ENCODE data around the gene TNS3. TPM values are rescaled to one million over a fixed set of nuclear protein-coding genes. Genes with fewer than 3 reads are reported as not detected.
A peak's percentile ranks its signal among the peaks of the same experiment; 100 is the strongest.

The TNS3 gene
- polyA plus RNA-seq, 1 of the 3 experiments (the other 2 are of a cell fraction), result 72.3 TPM

DNA sequence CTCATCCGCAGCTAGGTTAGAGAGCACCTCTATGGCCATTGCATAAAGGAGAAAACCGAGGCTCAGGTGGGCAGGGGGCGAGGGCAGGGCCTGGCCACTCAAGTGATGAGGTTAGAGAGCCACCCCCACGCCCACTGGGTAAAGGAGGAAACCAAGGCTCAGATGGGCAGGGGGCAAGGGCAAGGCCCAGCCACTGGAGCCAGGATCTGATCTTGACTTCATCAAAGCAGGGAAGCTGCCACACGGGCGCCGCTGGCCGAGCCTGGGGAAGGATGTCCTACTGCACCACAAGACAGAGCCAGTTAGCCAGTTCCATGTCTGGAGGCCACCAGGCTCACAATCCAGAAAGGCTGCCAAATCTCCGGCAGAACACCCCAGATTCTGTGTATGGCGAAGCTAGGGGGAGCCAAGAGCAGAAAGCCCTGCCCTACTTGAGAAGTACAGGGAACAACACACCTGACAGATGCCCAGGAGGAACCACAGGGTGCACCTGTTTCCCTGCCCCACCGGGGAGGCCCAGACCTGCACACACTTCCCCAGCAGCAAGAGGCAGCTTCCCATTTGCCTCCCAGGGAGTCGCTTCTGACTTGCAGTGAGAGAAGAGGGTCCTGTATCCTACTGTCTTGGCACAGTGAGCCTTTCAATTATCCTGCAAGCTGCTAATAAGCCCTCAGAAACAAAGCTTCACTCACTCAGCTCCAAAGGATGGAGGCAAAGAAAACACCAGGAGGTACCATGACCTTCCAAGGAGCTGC is 101.9 kb downstream of the TNS3 start:
- H3K27ac ChIP-seq (ENCODE audit: low read depth in 2 of 2, low read length in 1 of 2), result no peak overlapping the region
- POLR2A ChIA-PET, result no interaction called here
- 96% methylated on average over 12 of the region's 12 CpGs for WGBS (ENCODE audit: low lambda C conversion rate)
- H3K4me3 ChIP-seq (ENCODE audit: low read depth in 2 of 2, low read length in 1 of 2), result no peak overlapping the region
- 0 out of 2 replicates have a peak overlapping the region, but pooled peaks have one; percentile 22 for H3K4me2 ChIP-seq
- no peak for DNase-seq
- H3K27me3 ChIP-seq (ENCODE audit: insufficient read depth), result no peaks in the 10 kb centered on the region
- H3K4me1 ChIP-seq (ENCODE audit: control insufficient read depth in 1 of 2, insufficient read depth in 2 of 2, low read depth in 1 of 2, low read length in 1 of 2), result peaks cover 41 to 48% of the 10 kb centered on the region in 2 experiments
- no peaks in the 10 kb centered on the region for H4K20me1 ChIP-seq (ENCODE audit: insufficient read depth)
- H2AFZ ChIP-seq (ENCODE audit: low read depth), result no peak overlapping the region
- CTCF ChIA-PET, result interaction anchor here (0.8 to 7.1 kb wide), 10 partner anchors 9 to 465 kb away, joined by 3 to 49 read pairs (median 4); no protein-coding TSS in a partner anchor
- H3K36me3 ChIP-seq (replicated peaks in 1 of 2; ENCODE audit: control insufficient read depth in 1 of 2, insufficient read depth in 2 of 2, low read length in 1 of 2), result peaks cover 4 to 9% of the 10 kb centered on the region in 2 experiments
- no peaks in the 10 kb centered on the region for H3K9me2 ChIP-seq
- no peak overlapping the region for H3K9ac ChIP-seq
- H3K9me3 ChIP-seq, result no peaks in the 10 kb centered on the region
- peaks cover 16% of the 10 kb centered on the region for H3F3A ChIP-seq (replicated peaks; ENCODE audit: insufficient read depth)
- TF ChIP-seq ELF1 (IDR thresholded peaks at IDR 0.05) (no peak), RXRA (IDR thresholded peaks at IDR 0.05; ENCODE audit: borderline replicate concordance, low read depth) (no peak), RCOR1 (IDR thresholded peaks at IDR 0.05; ENCODE audit: low read length) (no peak), YY1 (IDR thresholded peaks at IDR 0.05; ENCODE audit: low read depth) (no peak), JUND (IDR thresholded peaks at IDR 0.05) (no peak), SIN3A (IDR thresholded peaks at IDR 0.05; ENCODE audit: borderline replicate concordance, low read depth, low read length) (no peak), CHD2 (IDR thresholded peaks at IDR 0.05; ENCODE audit: low read length, partially characterized antibody) (no peak)
- peaks cover 63% of the 10 kb centered on the region; the same call in 1 of the 2 replicates for H3K79me2 ChIP-seq (ENCODE audit: insufficient read depth)

- POLR2A ChIA-PET, result no interaction called here
- no peak overlapping the region for H3K9ac ChIP-seq
These were observed 102.8 kb downstream of the TNS3 start for GRCh38 chr7:47478926-47479711.

More at GRCh38 chr7:47478926-47479711, 102.8 kb downstream of the TNS3 start:
- DNase-seq, result no peak
- Histone ChIP-seq H3K79me2 (ENCODE audit: insufficient read depth) (peaks cover 55% of the 10 kb centered on the region; the same call in 1 of the 2 replicates), H3K27me3 (ENCODE audit: insufficient read depth) (no peaks in the 10 kb centered on the region), H3K9me2 (no peaks in the 10 kb centered on the region), H3K9me3 (no peaks in the 10 kb centered on the region), H3F3A (replicated peaks; ENCODE audit: insufficient read depth) (peaks cover 20% of the 10 kb centered on the region), H3K27ac (ENCODE audit: low read depth in 2 of 2, low read length in 1 of 2) (no peak overlapping the region), H3K36me3 (replicated peaks in 1 of 2; ENCODE audit: control insufficient read depth in 1 of 2, insufficient read depth in 2 of 2, low read length in 1 of 2) (peaks cover 4 to 9% of the 10 kb centered on the region in 2 experiments), H3K4me3 (ENCODE audit: low read depth in 2 of 2, low read length in 1 of 2) (no peak overlapping the region), H2AFZ (ENCODE audit: low read depth) (no peak overlapping the region), H3K4me1 (ENCODE audit: control insufficient read depth in 1 of 2, insufficient read depth in 2 of 2, low read depth in 1 of 2, low read length in 1 of 2) (peaks cover 41 to 45% of the 10 kb centered on the region in 2 experiments), H4K20me1 (ENCODE audit: insufficient read depth) (no peaks in the 10 kb centered on the region), H3K4me2 (no peak overlapping the region)
- CTCF ChIA-PET, result interaction anchor here (0.8 to 7.1 kb wide), 5 partner anchors 8 to 466 kb away, joined by 3 to 49 read pairs (median 6); no protein-coding TSS in a partner anchor
- TF ChIP-seq, protein P1, sequence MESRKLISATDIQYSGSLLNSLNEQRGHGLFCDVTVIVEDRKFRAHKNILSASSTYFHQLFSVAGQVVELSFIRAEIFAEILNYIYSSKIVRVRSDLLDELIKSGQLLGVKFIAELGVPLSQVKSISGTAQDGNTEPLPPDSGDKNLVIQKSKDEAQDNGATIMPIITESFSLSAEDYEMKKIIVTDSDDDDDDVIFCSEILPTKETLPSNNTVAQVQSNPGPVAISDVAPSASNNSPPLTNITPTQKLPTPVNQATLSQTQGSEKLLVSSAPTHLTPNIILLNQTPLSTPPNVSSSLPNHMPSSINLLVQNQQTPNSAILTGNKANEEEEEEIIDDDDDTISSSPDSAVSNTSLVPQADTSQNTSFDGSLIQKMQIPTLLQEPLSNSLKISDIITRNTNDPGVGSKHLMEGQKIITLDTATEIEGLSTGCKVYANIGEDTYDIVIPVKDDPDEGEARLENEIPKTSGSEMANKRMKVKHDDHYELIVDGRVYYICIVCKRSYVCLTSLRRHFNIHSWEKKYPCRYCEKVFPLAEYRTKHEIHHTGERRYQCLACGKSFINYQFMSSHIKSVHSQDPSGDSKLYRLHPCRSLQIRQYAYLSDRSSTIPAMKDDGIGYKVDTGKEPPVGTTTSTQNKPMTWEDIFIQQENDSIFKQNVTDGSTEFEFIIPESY (IDR thresholded peaks at IDR 0.05; ENCODE audit: borderline replicate concordance, low read depth), result no peak
- TF ChIP-seq POLR2AphosphoS5 (IDR thresholded peaks at IDR 0.05; ENCODE audit: low read depth, low read length) (no peak), TCF12 (IDR thresholded peaks at IDR 0.05) (no peak), FOSL2 (IDR thresholded peaks at IDR 0.05; ENCODE audit: borderline replicate concordance, low read depth) (no peak), GATA2 (CRISPR knock-in tag; IDR thresholded peaks at IDR 0.05) (no peak), ELF1 (IDR thresholded peaks at IDR 0.05) (no peak), JUND (IDR thresholded peaks at IDR 0.05) (no peak), CTCF (IDR thresholded peaks at IDR 0.05) (no peak), TEAD4 (IDR thresholded peaks at IDR 0.05; ENCODE audit: borderline replicate concordance, insufficient read depth) (no peak), IRF3 (IDR thresholded peaks at IDR 0.05; ENCODE audit: low read depth, low read length) (no peak), NRF1 (IDR thresholded peaks at IDR 0.05; ENCODE audit: low read depth, low read length) (no peak), TAF1 (IDR thresholded peaks at IDR 0.05; ENCODE audit: borderline replicate concordance, low read depth, low read length) (no peak), CHD2 (IDR thresholded peaks at IDR 0.05; ENCODE audit: low read length, partially characterized antibody) (no peak), GABPA (IDR thresholded peaks at IDR 0.05; ENCODE audit: low read depth) (no peak), SIN3A (IDR thresholded peaks at IDR 0.05; ENCODE audit: borderline replicate concordance, low read depth, low read length) (no peak), RCOR1 (IDR thresholded peaks at IDR 0.05; ENCODE audit: low read length) (no peak), MEF2A (IDR thresholded peaks at IDR 0.05; ENCODE audit: borderline replicate concordance, low read depth) (no peak)
- TF ChIP-seq, protein P2, sequence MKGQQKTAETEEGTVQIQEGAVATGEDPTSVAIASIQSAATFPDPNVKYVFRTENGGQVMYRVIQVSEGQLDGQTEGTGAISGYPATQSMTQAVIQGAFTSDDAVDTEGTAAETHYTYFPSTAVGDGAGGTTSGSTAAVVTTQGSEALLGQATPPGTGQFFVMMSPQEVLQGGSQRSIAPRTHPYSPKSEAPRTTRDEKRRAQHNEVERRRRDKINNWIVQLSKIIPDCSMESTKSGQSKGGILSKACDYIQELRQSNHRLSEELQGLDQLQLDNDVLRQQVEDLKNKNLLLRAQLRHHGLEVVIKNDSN (IDR thresholded peaks at IDR 0.05; ENCODE audit: borderline replicate concordance, low read depth), result no peak
- 92% methylated on average over 15 of the region's 17 CpGs for WGBS (ENCODE audit: low lambda C conversion rate)

Data from SK-N-SH (cell line).